HG02678 (cell line): ENCODE data around the gene GPC1.

Experiments used
- ATAC-seq: cut with Tn5 transposase; IDR thresholded peaks from one replicate; pipeline ENCODE4 v1.9.1; 2021; ENCODE audit warnings: mild to moderate bottlenecking, moderate library complexity; ENCODE audit not compliant: unreplicated experiment

The GPC1 gene

DNA sequence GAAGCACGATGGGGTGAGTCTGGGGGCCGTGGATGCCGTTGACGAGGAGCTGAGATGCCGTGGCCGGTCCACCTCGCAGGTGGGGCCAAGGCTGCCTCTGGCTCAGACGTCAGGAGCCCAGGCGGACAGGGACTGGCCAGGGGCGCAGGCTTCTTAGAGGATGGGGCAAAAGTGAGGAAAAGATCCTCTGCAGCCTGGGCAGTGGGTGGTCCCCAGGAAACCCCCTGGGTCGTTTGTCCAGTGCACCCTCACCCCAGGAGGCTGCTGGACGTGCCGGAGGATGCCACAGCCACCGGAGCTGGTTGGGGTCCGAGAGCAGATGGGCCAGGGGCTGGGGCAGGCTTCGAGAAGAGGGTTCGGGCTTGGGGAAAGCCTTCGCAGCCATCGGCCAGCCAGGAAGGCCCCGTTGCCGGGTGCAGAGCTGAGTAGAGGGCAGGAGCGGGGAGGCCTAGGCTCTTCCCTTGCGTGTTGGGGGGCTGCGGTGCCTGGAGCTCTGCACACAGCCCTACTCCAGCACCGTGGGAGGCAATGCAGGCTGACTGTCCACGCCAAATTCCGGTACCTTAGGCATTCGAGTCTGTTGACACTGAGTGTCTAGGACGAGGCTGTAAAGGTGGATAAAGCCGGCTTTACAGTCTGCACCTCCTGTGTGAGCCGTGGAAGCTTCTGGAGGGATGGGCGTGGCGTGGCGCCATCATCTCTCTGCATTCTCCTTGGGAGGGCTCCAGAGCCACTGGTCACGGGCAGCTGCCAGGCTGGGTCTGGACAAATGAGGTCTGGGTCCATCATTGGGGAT, 18.8 kb downstream of the GPC1 start:
- ATAC-seq: no peak

DNA sequence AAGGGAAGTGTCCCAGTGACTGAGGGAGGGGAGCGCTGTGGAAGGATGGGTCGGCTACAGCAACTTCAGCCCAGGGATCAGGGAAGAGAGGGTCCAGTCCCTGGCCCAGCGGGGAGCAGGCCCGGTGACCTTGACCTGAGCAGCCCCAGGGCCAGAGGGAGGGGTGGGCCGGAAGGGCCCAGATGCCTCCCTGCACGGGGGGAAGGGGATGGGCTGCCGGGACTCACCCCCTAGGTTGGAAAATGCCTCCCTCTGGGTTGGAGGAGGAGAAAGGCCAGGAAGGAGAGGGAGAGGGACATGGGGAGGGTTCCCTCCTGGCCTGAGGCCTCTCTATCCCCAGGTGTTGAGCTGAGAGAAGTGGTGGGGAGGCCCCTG, 19.8 kb downstream of the GPC1 start:
- ATAC-seq: no peak

DNA sequence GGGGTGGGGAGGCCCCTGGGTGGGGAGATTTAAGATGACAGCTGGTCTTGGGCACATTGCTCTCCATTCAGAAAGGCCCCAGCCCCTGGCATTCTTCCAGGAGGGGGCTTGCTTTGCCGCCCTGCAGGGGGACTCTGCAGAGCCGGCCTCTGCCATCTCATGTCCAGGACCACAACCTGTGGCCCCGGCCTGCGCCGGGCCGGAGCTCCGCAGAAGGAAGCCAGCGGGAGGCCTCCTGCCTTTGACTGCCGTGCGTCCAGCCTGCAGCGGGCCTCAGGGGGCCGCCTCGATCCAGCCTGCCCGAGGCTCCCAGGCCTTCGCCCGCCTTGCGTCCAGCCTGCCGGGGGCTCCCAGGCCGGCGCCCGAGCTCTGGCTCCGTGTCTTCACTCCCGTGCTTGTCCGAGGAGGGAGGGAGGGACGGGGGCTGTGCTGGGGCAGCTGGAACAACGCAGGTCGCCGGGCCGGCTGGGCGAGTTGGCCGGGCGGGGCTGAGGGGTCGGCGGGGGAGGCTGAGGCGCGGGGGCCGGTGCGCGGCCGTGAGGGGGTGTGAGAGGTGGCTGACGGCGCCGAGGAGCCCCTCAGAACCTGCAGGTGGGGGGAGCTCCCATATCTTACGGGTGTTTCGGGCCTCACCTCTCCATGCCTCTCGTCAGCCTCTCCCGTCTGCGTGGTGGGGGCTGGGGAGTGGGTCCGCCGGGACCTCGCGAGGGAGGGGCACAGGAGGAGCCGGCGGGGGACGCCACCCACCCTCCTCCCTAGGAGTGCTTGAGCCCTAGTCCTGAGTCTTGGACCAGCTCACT, 20.4 kb downstream of the GPC1 start:
- no peak for ATAC-seq

DNA sequence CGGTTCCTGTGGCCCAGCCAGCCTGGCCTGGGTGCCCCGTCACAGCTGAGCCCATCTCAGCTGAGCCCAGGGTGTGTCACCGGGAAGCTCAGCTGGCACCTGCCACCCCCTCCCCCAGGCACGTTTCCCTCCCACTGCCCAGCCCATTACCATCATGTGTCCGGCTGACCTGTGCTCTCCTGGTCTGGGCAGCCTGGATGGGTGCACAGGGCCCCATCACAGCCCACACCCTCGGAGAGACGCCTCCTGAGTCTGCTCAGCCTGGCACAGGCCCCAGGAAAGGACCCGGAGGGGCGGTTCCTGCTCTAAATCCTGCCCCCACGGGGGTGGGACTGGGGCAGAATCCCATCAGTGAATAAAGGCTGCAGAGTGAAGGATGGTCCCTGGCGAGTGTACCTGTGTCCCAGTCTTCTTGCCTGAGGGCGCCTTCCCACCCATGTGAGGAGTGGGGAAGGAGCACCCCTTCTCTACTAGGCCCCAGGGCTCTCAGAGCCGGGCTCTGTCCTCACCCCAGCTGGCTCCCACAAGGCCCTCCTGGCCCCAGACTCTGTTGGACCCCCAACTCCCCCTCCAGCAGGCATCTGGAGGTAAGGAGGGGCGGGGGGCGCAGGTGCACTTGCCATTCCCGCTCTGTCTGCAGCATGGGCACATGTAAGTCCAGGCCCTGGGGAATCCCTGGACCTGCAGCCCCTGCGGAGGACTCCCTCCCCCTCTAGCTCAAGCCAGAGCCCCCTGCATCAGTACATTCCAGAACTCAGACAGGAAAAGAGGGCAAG, 21.2 kb downstream of the GPC1 start:
- ATAC-seq: no peak

DNA sequence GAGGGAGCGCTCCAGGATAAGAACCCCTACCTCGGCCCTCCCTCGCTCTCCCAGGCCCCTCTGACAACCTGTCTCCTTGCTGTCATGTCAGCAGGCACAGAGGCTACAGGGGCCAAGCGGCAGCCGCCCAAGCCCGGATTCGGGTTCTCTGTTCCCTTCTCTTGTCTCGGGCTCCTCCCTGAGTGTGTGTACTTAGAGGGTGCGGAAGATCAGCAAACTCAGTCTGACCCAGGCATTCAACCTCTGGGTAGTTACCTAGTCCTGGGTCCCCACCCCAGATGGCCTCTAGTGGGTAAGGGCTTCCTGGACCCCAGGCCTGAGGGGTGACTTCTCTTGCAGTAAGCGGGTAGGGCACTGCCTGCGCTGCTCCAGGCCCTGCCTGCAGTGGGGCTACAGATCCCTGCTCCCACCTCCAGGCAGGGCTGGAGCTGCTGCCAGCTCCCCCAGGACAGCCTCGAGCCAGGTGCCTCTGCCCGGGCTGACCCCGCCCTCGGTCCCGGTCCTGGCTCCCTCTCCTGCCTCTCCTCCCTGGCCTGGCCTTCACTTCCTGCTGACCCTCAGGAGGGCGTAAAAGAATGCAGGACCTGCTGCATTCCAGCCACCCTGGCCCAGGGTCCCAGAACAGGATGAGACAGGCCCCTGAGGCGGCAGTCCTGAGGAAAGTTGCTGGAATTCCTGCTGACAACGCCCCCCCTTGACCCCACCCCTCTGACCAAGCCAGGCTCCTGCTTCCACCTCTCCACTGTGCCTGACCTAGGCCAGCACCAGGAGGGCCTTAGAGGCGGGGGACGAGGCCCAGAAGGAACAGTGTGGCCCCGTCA, 22.0 kb downstream of the GPC1 start:
- no peak for ATAC-seq

DNA sequence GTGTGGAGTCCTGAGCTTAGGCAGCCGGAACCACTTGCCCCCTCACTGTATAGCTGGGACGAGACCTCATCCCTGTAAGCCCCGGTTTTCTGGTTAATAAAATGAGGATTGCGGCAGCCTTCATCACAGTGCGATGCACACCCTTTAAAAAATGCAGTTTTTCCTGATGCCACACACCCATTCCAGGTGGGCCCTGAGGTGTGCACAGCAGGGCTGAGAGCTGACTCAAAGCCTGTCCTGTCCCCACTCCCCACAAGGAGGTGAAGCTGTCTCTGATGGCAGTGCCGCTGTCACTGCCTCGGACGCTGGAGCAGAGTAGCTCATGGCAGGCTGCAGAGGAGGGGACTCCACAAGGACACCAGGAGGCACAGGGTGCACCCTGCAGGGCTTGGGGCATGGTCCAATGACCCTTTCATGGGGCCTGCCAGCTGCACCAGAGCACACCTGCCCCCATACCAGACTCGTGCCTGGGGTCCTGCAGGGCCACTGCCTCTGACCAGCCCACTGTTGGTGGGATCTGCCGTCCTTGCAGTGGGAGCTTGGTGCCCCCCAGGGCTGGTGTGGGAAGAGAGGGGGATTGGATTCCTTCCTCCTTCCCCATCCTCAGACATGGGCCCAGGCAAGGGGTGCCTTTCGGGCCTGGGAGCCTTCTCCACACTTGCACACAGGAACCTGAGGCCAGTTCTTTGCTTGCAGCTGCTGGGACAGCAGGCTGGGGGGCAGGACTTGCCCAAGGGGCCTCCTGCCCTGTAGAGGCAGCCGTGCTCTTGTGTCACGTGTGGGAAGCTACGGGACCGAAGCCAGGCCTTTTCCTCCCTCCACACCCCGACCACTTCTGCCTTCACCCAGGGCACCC, 22.8 kb downstream of the GPC1 start:
- no peak for ATAC-seq

DNA sequence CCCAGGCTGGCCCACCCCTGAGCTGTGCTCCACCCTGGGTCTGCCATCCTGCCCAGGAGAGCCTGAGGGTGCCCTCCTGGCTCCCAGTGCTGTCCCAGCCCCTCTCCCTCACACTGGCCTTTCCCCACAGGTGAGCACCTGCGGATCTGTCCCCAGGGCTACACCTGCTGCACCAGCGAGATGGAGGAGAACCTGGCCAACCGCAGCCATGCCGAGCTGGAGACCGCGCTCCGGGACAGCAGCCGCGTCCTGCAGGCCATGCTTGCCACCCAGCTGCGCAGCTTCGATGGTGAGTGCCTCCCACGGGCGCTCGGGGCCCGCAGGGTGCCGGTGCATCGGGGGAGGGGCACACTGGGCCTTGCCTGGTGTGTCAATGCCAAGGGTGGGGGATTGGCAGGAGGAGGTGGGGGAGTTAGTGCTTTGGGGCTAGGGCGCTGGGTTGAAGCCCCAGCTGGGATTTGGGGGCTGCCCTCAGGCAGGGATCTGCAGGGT, 23.5 kb downstream of the GPC1 start:
- no peak for ATAC-seq

DNA sequence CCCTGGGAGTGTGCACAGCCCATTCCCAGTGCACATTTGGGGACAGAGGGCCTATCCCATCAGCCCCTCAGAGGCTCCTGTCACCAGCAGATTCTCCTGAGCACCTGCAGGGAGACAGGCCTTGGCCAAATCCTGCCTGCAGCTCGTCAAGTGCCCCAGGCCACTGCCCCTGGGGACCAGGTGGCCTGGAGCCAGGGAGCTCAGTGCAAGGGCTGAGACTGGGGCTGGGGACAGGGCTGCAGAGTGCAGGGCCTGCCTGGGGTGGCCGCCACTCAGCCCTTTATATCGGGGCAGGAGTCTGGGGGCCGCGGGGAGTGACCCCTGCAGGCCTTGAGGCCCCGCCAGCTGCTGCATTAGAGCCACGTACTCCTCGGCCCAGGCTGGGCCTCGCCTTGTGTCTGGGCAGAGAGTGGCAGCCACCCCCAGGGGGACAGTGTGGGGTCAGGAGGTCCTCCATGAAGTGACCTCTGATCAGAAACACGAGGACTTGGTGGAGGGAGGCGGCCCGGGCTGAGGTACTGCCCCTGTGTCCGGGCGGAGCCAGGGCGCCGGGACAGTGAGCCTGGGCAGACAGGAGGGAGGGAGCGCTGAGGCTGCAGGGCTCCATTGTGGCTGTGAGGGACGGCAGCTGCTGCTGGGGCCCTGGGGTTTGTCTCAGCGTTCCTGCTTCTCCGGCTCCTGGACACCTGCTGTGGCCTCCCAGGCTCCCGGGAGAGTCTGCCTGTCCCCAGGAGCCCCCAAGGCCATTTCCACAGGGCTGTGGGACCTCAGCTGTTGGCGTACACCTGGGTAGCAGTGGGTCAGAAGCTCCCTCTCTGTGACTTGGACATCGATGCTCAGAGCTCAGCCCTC, 24.2 kb downstream of the GPC1 start:
- ATAC-seq: no peak

DNA sequence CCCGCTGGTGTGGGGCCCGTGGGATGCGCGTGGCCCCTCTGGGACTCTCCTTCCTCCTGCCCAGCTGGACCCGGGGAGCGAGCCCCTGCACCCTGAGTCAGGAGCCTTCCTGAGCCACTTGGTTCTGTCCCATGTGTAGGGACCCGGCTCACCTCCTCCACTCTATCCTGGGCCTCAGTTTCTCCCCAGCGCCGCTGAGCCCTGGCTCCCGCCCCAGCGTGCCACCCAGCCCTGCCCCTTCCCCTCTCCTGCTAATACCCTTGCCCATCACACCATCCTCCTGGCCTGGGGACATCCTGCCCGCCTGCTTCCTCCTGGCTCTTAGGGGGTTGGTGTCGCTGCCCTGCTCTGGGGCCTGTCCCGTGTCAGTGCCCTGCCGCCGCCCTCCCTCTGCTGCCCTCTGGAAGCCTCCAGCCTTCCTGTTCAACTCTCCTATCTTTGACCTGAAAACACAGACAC, 24.8 kb downstream of the GPC1 start:
- ATAC-seq: no peak

DNA sequence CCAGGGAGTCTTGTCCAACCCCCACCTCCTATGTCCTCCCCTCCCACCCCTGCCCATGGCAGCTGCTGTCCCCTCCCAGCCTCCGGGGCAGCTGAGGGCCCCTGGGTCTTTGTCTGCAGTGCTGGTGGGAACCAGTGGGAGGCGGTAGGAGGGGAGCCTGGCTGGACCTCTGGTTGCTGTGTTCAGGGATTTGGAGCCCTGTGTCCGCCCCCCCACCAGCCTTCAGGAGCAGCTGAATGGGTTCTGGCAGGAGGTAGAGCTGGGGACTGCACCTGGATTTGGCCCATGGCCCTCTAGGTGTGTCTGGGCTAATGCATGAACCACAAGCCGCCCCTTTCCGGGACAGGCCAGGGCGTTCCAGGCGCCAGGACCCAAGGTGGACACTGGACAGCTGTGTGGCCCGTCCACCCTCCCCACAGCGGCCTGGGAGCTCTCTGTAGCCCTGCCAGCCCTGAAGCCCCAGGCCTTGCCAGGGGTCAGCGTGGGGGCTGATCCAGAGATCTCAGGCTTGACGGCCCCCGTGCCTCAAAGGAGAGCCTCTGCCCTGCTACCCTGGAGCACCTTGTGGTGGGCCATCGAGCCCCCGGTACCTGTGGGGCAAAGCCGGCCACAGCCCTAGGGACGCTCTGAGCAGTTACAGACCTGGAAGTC, 25.4 kb downstream of the GPC1 start:
- no peak for ATAC-seq

DNA sequence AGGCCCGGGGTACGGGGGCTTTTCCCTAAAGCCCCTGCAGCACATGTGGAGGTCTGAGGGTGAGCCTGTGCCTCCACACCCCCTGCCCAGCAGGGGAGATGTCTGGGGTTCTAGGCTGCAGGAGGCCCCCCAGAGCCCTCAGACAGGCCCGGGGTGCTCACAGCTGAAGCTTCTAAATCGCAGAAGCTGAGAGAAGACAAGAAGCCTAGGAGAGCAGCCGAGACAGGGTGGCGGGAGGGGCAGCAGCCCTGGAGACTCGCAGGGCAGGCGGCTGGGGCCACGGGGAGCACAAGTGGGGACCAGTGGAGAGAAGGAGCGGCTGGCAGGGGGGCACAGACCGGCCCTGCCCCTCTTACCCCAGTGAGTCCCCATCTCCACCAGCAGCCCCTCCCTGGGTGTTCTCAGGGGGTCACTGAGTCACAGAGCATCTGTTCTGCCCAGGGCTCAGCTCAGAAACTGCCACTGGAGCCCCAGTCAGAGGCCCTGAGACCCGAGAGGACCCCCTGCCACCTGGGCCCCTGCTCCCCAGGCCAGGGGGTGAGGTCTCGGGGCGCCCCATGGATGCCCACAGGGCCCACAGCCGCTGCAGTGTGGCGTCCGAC, 26.1 kb downstream of the GPC1 start:
- no peak for ATAC-seq

DNA sequence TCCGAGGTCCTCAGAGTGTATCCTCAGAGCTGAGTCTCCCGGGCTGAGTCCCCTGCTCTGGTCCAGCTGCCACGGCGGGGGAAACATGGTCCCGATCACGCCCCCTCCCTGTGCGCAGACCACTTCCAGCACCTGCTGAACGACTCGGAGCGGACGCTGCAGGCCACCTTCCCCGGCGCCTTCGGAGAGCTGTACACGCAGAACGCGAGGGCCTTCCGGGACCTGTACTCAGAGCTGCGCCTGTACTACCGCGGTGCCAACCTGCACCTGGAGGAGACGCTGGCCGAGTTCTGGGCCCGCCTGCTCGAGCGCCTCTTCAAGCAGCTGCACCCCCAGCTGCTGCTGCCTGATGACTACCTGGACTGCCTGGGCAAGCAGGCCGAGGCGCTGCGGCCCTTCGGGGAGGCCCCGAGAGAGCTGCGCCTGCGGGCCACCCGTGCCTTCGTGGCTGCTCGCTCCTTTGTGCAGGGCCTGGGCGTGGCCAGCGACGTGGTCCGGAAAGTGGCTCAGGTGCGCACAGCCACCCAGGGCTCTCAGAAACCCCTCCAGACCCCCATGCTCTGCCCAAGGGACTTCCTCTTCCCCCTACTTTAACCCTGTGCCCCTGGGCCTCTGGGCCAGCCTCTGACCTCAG, 26.7 kb downstream of the GPC1 start:
- no peak for ATAC-seq

DNA sequence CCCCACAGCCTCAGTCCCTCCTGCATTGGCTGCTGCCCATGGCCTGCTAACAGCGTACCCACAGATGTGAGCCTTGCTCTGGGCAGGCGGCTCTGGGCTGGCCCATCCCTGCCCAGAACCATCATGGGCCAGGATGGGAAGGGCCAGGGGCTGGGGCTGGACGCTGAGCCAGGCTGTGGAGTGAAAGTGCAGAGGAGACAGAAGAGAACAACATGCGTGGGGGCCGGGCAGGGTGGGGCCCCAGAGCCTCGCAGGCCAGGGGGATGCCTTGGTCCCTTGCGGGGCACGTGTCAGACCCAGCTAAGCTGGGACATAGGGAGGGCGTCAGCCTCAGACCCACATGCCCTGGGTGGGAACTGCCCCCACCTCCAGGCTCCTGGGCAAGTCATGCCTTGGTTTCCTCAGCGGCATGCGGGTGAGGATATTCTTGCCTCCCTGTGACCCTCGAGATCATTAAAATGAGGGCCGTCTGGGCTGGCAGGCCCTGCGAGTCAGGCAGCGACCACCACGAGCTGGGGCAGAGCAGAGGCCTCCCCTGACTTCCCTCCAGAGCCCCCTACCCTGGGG, 27.3 kb downstream of the GPC1 start:
- ATAC-seq: no peak

DNA sequence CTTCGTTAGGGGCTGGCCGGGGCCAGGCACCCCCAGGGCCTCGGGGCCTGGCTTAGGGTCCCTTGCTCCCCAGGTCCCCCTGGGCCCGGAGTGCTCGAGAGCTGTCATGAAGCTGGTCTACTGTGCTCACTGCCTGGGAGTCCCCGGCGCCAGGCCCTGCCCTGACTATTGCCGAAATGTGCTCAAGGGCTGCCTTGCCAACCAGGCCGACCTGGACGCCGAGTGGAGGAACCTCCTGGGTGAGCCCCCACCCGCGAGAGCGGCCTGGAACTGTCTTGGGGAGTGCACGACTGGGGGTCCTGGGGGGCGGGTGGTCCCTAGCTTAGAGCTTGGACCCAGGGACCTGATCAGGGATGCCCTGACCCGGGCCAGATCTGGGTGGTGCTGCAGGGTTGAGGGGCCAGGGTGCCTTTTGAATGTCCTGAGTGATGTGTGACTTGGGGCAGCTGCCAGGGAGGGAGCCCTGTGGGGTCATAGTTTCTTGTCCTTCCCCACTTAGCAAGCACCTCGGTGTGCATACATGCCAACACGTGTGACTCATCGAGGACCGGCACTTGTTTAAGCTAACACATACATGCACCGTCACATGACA, 27.9 kb downstream of the GPC1 start:
- no peak for ATAC-seq

DNA sequence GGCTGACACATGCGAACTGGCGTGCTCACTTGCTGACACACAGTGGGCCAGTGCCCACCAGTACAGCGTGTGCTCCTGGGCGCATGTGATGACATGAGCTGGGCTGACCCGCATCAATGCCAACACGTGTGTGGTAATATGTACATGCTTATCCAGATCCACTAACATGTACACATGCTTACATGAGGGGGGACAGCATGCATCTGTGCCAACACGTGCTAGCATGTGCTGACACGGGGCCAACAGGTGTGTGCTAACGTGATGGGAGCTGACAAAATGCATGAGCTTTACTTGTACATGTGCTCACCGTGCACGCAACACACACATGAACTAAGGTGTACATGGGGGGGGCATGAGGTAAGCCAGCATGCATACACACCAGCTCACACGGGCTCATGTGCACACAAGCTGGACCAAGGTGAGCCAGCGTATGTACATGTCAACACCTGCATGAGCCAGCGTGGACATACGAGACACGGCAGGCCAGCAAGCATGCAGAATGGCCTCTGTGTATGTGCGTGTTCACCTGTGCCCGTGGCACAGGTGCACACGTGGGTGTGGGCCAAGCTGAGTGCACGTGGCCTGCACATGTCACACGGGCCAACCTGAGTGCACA, 28.5 kb downstream of the GPC1 start:
- ATAC-seq: no peak
